Suppressor macrophage treated with lipopolysaccharide for 1 hour (primary cell): ENCODE measurements around the gene ETV6.
"Not testable (repeated sequence)": the region's sequence is repeated elsewhere in the genome, so short reads cannot be mapped to it uniquely, and the experiment has no call there.

Experiments used
- DNase-seq, 3 donors: peaks; one replicate each; pipeline ENCODE4 v3.0.0-alpha.2; 2020 to 2022

Gene ETV6

GRCh38 chr12:11669348-11669747, 19.9 kb downstream of the ETV6 start:
- no peak for DNase-seq

GRCh38 chr12:11672256-11673191, 23.1 kb downstream of the ETV6 start:
- peak; percentile 67 to 83 (median 70) for DNase-seq

GRCh38 chr12:11673666-11674461, 24.4 kb downstream of the ETV6 start:
- peak; percentile 56 to 66 (median 61) for DNase-seq

GRCh38 chr12:11674894-11675390, 25.5 kb downstream of the ETV6 start:
- no peak for DNase-seq

GRCh38 chr12:11676052-11676451, 26.6 kb downstream of the ETV6 start:
- DNase-seq: no peak

- DNase-seq: no peak
Observed at GRCh38 chr12:11677093-11677492, 27.6 kb downstream of the ETV6 start.

- no peak for DNase-seq
Observed at GRCh38 chr12:11677752-11678151, 28.3 kb downstream of the ETV6 start.

- no peak for DNase-seq
Observed at GRCh38 chr12:11678781-11679180, 29.3 kb downstream of the ETV6 start.

GRCh38 chr12:11681207-11681606, 31.7 kb downstream of the ETV6 start:
- DNase-seq: peak in 2 of 3 donors; percentile 42 to 51

GRCh38 chr12:11681695-11682094, 32.2 kb downstream of the ETV6 start:
- not testable (repeated sequence) for DNase-seq

GRCh38 chr12:11684393-11684792, 34.9 kb downstream of the ETV6 start:
- DNase-seq: peak; percentile 45 to 83 (median 79)

- DNase-seq: no peak
Observed at GRCh38 chr12:11684811-11685210, 35.3 kb downstream of the ETV6 start.

GRCh38 chr12:11685316-11685715, 35.8 kb downstream of the ETV6 start:
- peak; percentile 45 to 85 (median 77) for DNase-seq

- DNase-seq: no peak
Observed at GRCh38 chr12:11685716-11686115, 36.2 kb downstream of the ETV6 start.

GRCh38 chr12:11686120-11686519, 36.6 kb downstream of the ETV6 start:
- DNase-seq: no peak

- DNase-seq: peak in 2 of 3 donors; percentile 63 to 66
Observed at GRCh38 chr12:11687528-11687927, 38.1 kb downstream of the ETV6 start.

GRCh38 chr12:11688379-11688778, 38.9 kb downstream of the ETV6 start:
- no peak for DNase-seq

- no peak for DNase-seq
Observed at GRCh38 chr12:11688831-11689230, 39.4 kb downstream of the ETV6 start.

GRCh38 chr12:11689591-11690186, 40.2 kb downstream of the ETV6 start:
- DNase-seq: no peak

- peak in 2 of 3 donors; percentile 41 to 43 for DNase-seq
Observed at GRCh38 chr12:11693067-11693466, 43.6 kb downstream of the ETV6 start.

- no peak for DNase-seq
Observed at GRCh38 chr12:11693601-11694000, 44.1 kb downstream of the ETV6 start.

- DNase-seq: no peak
Observed at GRCh38 chr12:11694528-11694927, 45.1 kb downstream of the ETV6 start.

- DNase-seq: no peak
Observed at GRCh38 chr12:11695321-11695720, 45.8 kb downstream of the ETV6 start.
